DMS53 treated with DMSO at 0.1 percent for 48 hours (cell line): Measurements from ENCODE around the gene DIPK1C.

ENCODE experiments used
- DNase-seq: peaks from one replicate; lab custom pipeline; 2025; ENCODE audit not compliant: unreplicated experiment; lab: John Stamatoyannopoulos, UW

DIPK1C gene

GRCh38 chr18:74422541-74422940, 34.6 kb downstream of the DIPK1C start:
- DNase-seq: no peak

GRCh38 chr18:74420926-74421325, 36.2 kb downstream of the DIPK1C start:
- no peak for DNase-seq

GRCh38 chr18:74420481-74420880, 36.6 kb downstream of the DIPK1C start:
- DNase-seq: no peak

GRCh38 chr18:74419761-74420160, 37.3 kb downstream of the DIPK1C start:
- no peak for DNase-seq

- DNase-seq: no peak
Measured at GRCh38 chr18:74418023-74418422, 39.1 kb downstream of the DIPK1C start.

GRCh38 chr18:74416124-74416523, 41.0 kb downstream of the DIPK1C start:
- no peak for DNase-seq

GRCh38 chr18:74414953-74415515, 42.1 kb downstream of the DIPK1C start:
- DNase-seq: no peak

- no peak for DNase-seq
Measured at GRCh38 chr18:74413836-74414235, 43.3 kb downstream of the DIPK1C start.

- DNase-seq: no peak
Measured at GRCh38 chr18:74412116-74412880, 44.8 kb downstream of the DIPK1C start.

- no peak for DNase-seq
Measured at GRCh38 chr18:74411475-74411874, 45.6 kb downstream of the DIPK1C start.

- DNase-seq: no peak
Measured at GRCh38 chr18:74410441-74410992, 46.6 kb downstream of the DIPK1C start.

- no peak for DNase-seq
Measured at GRCh38 chr18:74407888-74408287, 49.2 kb downstream of the DIPK1C start.

- DNase-seq: no peak
Measured at GRCh38 chr18:74402806-74403433, 54.2 kb downstream of the DIPK1C start.

- no peak for DNase-seq
Measured at GRCh38 chr18:74400813-74401212, 56.3 kb downstream of the DIPK1C start.

- DNase-seq: no peak
Measured at GRCh38 chr18:74399091-74399887, 57.8 kb downstream of the DIPK1C start.

- DNase-seq: no peak
Measured at GRCh38 chr18:74397572-74397971, 59.5 kb downstream of the DIPK1C start.

- no peak for DNase-seq
Measured at GRCh38 chr18:74396171-74397169, 60.6 kb downstream of the DIPK1C start.

- DNase-seq: no peak
Measured at GRCh38 chr18:74395648-74396154, 61.4 kb downstream of the DIPK1C start.

GRCh38 chr18:74395006-74395405, 62.1 kb downstream of the DIPK1C start:
- DNase-seq: no peak

GRCh38 chr18:74392323-74392722, 64.8 kb downstream of the DIPK1C start:
- no peak for DNase-seq
